Ovary (tissue), 3 donors: ENCODE measurements around the gene AADACL4.

ENCODE experiments used
- CTCF ChIP-seq, 3 donors: fragments of 450-650 bp in 2 of 3; fragments of 200-600 bp in 1 of 3; IDR thresholded peaks; one replicate each; pipeline versions ENCODE4 v1.5.1 to v1.8.0; 2016 to 2022; ENCODE audit warnings: antibody characterized with exemption in 3 of 3, mild to moderate bottlenecking in 1 of 3
- EP300 ChIP-seq: sonication (generic); formaldehyde crosslinking; IDR thresholded peaks from one replicate; pipeline ENCODE4 v1.6.1; 2017; ENCODE audit warnings: antibody characterized with exemption
- POLR2A ChIP-seq: fragments of 450-650 bp; IDR thresholded peaks from one replicate; pipeline ENCODE4 v1.6.1; 2017; ENCODE audit warnings: antibody characterized with exemption, mild to moderate bottlenecking, moderate library complexity
- donor health status: DM: no; HTN: no; CAD: no.

- TF ChIP-seq CTCF (IDR thresholded peaks at IDR 0.05) (no peak), EP300 (no peak), POLR2A (no peak)
Observed at GRCh38 chr1:12625276-12625675, 18.6 kb upstream of the AADACL4 start.
